Measurements from ENCODE around the gene PREX1.
"Not testable (repeated sequence)": the region's sequence is repeated elsewhere in the genome, so short reads cannot be mapped to it uniquely, and the experiment has no call there.

PREX1 gene

DNA sequence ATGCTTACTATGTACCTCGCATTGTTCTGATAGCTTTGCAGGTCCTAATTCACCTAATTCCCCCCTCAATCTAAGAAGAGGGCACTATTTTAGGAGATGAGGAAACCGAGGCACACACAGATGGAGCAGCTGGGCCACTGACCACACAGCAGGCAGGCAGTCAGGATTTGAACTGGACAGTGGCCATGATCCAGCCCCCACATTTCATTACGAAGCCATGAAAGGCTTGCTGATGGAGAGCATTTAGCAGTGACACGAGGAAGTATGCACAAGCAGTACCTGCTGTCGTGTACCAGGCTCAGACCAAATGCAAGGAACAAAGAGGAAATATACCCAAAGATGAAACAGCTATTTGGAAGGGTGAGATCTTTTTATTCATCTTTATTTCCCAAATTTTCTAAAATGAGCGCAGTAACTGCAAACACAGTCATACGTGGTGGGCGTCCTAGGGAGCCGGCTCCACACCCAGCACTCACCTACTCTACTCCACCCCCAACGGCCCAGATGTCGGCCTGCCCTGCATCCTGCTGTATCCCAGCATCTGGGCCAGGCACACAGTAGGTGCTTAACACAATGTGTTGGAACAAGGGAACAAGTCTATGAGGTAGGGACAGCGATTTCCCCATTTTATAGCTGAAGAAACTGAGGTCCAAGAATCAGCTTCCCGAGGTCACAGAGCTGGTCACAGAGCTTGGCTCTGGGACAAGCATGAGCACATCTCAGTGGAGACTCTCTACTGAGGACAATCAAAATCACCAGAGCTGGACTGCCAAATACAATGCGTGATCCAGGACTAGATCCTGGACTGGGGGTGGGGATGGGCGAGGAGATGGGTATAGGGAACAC is 15.0 kb downstream of the PREX1 start:
- H3K4me3 ChIP-seq (ENCODE audit: low read depth, low read length), result no peak overlapping the region
- TF ChIP-seq, protein P1, sequence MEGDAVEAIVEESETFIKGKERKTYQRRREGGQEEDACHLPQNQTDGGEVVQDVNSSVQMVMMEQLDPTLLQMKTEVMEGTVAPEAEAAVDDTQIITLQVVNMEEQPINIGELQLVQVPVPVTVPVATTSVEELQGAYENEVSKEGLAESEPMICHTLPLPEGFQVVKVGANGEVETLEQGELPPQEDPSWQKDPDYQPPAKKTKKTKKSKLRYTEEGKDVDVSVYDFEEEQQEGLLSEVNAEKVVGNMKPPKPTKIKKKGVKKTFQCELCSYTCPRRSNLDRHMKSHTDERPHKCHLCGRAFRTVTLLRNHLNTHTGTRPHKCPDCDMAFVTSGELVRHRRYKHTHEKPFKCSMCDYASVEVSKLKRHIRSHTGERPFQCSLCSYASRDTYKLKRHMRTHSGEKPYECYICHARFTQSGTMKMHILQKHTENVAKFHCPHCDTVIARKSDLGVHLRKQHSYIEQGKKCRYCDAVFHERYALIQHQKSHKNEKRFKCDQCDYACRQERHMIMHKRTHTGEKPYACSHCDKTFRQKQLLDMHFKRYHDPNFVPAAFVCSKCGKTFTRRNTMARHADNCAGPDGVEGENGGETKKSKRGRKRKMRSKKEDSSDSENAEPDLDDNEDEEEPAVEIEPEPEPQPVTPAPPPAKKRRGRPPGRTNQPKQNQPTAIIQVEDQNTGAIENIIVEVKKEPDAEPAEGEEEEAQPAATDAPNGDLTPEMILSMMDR (IDR thresholded peaks at IDR 0.05; ENCODE audit: control insufficient read depth, extremely low read depth, insufficient read depth), result no peak
- DNase-seq (ENCODE audit: low read depth), result no peak

DNA sequence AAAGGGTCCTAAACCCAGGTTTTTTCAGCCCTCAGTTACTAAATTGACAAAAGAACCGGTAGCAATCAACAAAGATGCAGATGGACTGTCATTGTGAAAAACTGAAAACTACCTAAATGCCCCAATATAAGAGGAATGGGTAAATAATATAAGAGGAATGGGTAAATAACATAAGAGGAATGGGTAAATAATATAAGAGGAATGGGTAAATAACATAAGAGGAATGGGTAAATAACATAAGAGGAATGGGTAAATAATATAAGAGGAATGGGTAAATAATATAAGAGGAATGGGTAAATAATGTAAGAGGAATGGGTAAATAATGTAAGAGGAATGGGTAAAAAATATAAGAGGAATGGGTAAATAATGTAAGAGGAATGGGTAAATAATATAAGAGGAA is 15.7 kb downstream of the PREX1 start:
- H3K4me3 ChIP-seq (ENCODE audit: low read depth, low read length); DNase-seq (ENCODE audit: low read depth): not testable (repeated sequence)

DNA sequence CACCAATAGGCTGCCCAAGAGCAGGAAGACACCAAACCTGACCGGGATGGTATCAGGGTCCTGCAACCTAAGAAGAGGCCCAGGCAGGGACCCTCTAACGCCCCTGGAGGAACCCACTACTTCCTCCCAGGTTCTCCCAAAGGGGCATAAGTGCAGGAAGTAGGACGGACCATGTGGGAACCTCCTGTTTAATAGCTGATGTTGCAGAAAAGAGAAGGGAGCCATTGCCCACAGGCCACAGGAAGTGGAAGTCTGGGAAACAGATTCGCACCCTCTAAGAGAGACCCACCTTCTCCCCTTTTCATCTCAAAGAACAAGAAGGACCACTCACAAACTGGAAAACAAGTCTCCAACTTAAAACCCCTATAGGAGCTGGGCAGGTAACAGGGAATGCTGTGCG is 18.1 kb downstream of the PREX1 start:
- DNase-seq (ENCODE audit: low read depth), result no peak
- H3K4me3 ChIP-seq (ENCODE audit: low read depth, low read length), result no peak overlapping the region
- TF ChIP-seq, protein P1 (IDR thresholded peaks at IDR 0.05; ENCODE audit: control insufficient read depth, extremely low read depth, insufficient read depth), result no peak

DNA sequence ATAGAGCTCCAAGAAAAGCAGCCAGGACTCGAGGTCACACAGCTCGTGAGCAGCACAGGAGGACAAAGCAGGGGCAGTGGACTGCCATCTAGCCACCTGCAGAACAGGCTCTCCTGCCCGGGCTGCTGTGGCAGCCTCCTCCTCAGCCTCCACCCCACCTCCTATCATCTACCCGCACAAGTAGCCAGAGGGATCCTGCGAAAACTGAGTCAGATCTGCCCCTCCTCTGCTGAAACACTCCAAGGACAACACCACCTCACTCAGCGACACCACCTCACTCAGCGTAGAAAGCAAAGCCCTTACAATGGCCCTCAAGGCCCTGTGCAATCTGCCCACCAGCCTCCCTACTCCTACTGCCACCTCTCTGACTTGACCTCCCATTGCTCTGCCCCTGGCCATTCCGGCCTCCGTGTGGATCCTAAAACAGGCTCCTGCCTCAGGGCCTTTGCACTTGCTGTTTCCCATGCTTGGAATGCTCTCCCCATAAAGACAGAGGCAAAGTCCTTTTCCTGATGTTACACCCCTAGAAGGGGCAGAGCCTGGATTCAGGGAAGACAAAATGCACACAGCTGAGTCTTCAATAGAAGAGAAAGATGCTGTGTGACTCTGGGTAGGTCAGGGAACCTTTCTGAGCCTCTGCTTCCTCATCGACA is 19.3 kb downstream of the PREX1 start:
- no peak for DNase-seq (ENCODE audit: low read depth)
- TF ChIP-seq, protein P1 (IDR thresholded peaks at IDR 0.05; ENCODE audit: control insufficient read depth, extremely low read depth, insufficient read depth), result no peak
- no peak overlapping the region for H3K4me3 ChIP-seq (ENCODE audit: low read depth, low read length)

DNA sequence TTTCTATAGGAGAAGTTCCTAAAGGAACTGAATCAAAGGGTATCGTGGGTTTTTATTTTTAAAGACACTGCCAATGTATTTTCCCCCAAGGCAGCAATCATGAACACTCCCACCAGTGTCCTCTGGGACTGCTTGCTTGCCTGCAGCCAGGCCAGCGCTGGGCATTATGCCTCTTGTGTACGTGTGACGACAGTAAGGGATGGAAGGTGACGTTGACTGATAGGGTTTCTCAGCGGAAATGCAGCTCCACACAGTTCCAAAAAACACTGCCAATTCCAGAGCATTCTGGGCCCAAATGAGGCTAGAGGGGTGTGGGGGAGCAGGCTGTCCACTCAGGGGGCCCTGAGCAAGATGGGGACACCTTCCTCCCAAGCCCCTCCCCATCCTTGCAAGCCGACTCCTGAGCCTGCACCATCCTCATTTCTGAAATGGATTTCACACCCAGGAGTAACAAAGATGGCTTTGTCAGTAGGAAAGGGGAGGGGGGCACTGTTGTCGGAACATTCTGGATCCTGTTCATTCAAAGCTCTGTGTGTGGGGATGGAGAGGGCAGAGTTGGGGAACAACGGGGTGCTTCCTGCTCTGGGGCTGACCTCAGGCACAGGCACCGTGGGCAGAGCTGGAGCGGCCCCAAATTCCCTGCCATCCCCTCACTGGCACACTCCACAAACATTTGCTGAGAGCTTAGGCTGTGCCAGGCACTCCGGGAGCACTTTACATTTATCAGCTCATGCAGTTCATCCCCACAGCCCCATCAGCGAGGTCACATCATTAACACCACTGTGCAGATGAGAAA is 20.0 kb downstream of the PREX1 start:
- TF ChIP-seq, protein P1 (IDR thresholded peaks at IDR 0.05; ENCODE audit: control insufficient read depth, extremely low read depth, insufficient read depth), result no peak
- no peak overlapping the region for H3K4me3 ChIP-seq (ENCODE audit: low read depth, low read length)
- DNase-seq (ENCODE audit: low read depth), result no peak

DNA sequence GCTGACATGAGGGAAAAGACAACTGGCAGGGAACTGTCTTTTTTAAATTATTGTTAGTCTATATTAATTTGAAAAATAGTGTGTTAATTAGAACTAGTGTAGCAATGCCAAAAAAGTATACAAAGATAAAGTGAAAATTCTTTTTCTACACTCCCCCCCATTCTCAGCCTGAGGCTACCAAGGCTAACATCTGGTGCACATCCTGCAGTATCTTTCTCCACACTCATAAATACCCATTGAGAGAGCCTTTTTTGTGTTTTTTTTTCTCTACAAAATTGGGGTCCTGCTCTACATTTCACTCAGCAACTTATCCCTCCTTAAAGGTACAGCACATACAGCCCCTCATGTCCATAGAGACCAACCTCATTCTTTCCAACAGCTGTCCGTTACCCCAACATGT is 20.7 kb downstream of the PREX1 start:
- TF ChIP-seq, protein P1 (IDR thresholded peaks at IDR 0.05; ENCODE audit: control insufficient read depth, extremely low read depth, insufficient read depth), result no peak
- no peak for DNase-seq (ENCODE audit: low read depth)
- H3K4me3 ChIP-seq (ENCODE audit: low read depth, low read length), result no peak overlapping the region

DNA sequence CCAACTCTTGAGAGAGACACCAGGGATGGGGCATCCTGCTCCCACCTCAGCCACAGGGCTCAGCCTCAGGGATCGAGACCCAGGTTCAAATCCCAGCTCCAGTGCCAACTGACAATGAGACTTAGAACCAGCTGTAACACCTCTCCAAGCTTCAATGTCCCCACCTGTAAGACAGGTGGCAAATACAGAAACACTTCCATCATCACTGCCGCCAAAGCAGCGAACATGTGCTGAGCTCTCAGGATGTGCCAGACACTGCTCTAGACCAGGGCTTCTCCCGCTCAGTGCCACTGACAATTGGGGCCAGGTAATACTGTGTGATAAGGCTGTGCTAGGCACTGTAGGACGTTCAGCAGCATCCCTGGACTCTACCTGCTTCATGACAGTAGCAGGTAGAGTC is 22.1 kb downstream of the PREX1 start:
- H3K4me3 ChIP-seq (ENCODE audit: low read depth, low read length), result no peak overlapping the region
- TF ChIP-seq, protein P1 (IDR thresholded peaks at IDR 0.05; ENCODE audit: control insufficient read depth, extremely low read depth, insufficient read depth), result no peak
- no peak for DNase-seq (ENCODE audit: low read depth)

Data from LNCaP clone FGC (cell line).